Nephron (organoid): Measurements from ENCODE around the gene OARD1.

Source experiments
- H3K27ac Mint-ChIP-seq, 3 experiments: 2 replicates each; pipeline ENCODE4 v1.8.0; 2020; ENCODE audit warnings: mixed read lengths in 3 of 3, mild to moderate bottlenecking in 2 of 3, moderate library complexity in 1 of 3
- H3K27me3 Mint-ChIP-seq: 2 replicates; pipeline ENCODE4 v1.8.0; 2021; ENCODE audit warnings: low read depth, mild to moderate bottlenecking, moderate library complexity, mixed read lengths
- H3K36me3 Mint-ChIP-seq: 2 replicates; pipeline ENCODE4 v1.8.0; 2020; ENCODE audit warnings: low read depth, mixed read lengths
- H3K4me1 Mint-ChIP-seq: 2 replicates; pipeline ENCODE4 v1.8.0; 2020; ENCODE audit warnings: mixed read lengths
- H3K4me3 Mint-ChIP-seq, 3 experiments: 2 replicates each; pipeline ENCODE4 v1.8.0; 2020; ENCODE audit warnings: mild to moderate bottlenecking in 3 of 3, mixed read lengths in 3 of 3, moderate library complexity in 2 of 3
- H3K9me3 Mint-ChIP-seq: 2 replicates; pipeline ENCODE4 v1.8.0; 2020; ENCODE audit warnings: mixed read lengths
- CTCF ChIP-seq, 3 experiments: fragments of 200-600 bp; sonication (generic); IDR thresholded peaks; one replicate each; pipeline ENCODE4 v1.5.0; 2021; ENCODE audit warnings: antibody characterized with exemption in 3 of 3; ENCODE audit not compliant: unreplicated experiment in 3 of 3

Gene OARD1

GRCh38 chr6:41045664-41046063 lies 26.5 kb downstream of the OARD1 start:
- Mint-ChIP-seq H3K27ac (peak overlapping the region in 1 of 3 experiments; percentile 26), H3K36me3 (no peaks in the 10 kb centered on the region), H3K9me3 (no peaks in the 10 kb centered on the region), H3K27me3 (peaks cover 6% of the 10 kb centered on the region), H3K4me3 (no peak overlapping the region), H3K4me1 (peaks cover 50% of the 10 kb centered on the region)
- no peak for TF ChIP-seq CTCF (IDR thresholded peaks at IDR 0.05; ENCODE audit: unreplicated experiment in 3 of 3)

- Mint-ChIP-seq H3K27ac (no peak overlapping the region), H3K4me3 (no peak overlapping the region), H3K9me3 (no peaks in the 10 kb centered on the region), H3K4me1 (peaks cover 31% of the 10 kb centered on the region), H3K27me3 (peaks cover 16% of the 10 kb centered on the region), H3K36me3 (no peaks in the 10 kb centered on the region)
- no peak for TF ChIP-seq CTCF (IDR thresholded peaks at IDR 0.05; ENCODE audit: unreplicated experiment in 3 of 3)
These were observed 29.0 kb downstream of the OARD1 start for GRCh38 chr6:41043151-41043550.

- Mint-ChIP-seq H3K9me3 (no peaks in the 10 kb centered on the region), H3K36me3 (no peaks in the 10 kb centered on the region), H3K27ac (peak within 1 kb of the TSS in 2 of 3 experiments; percentile 7 to 18), H3K4me1 (peaks cover 25% of the 10 kb centered on the region), H3K27me3 (peaks cover 14% of the 10 kb centered on the region), H3K4me3 (no peak within 1 kb of the TSS)
- TF ChIP-seq CTCF (IDR thresholded peaks at IDR 0.05; ENCODE audit: unreplicated experiment in 3 of 3) = no peak
These were observed 29.7 kb downstream of the OARD1 start, which contains the start of gene TSPO2 for GRCh38 chr6:41042226-41043055. TSPO2 (plus strand) TSS chr6:41042467; CDS start chr6:41042986, 519 bp downstream.

- H3K9me3 Mint-ChIP-seq = no peaks in the 10 kb centered on the region
- no peak overlapping the region for H3K4me3 Mint-ChIP-seq
- H3K4me1 Mint-ChIP-seq = peaks cover 24% of the 10 kb centered on the region
- TF ChIP-seq CTCF (IDR thresholded peaks at IDR 0.05; ENCODE audit: unreplicated experiment in 3 of 3) = no peak
- H3K36me3 Mint-ChIP-seq = no peaks in the 10 kb centered on the region
- H3K27me3 Mint-ChIP-seq = peaks cover 13% of the 10 kb centered on the region
- H3K27ac Mint-ChIP-seq = peak overlapping the region; percentile 95 to 99 (median 95)
These were observed 31.1 kb downstream of the OARD1 start for GRCh38 chr6:41040940-41041536.

GRCh38 chr6:41040101-41040939 lies 31.8 kb downstream of the OARD1 start:
- Mint-ChIP-seq H3K27ac (peak overlapping the region; percentile 95 to 99 (median 95)), H3K4me3 (peak overlapping the region in 2 of 3 experiments; percentile 15 to 24), H3K9me3 (no peaks in the 10 kb centered on the region), H3K4me1 (peaks cover 19% of the 10 kb centered on the region), H3K36me3 (no peaks in the 10 kb centered on the region), H3K27me3 (peaks cover 13% of the 10 kb centered on the region)
- TF ChIP-seq CTCF (IDR thresholded peaks at IDR 0.05; ENCODE audit: unreplicated experiment in 3 of 3) = no peak
